DOHH2 (cell line): ENCODE measurements around the gene RBBP8.
"Not testable (repeated sequence)": the region's sequence is repeated elsewhere in the genome, so short reads cannot be mapped to it uniquely, and the experiment has no call there.

Experiments used
- EZH2phosphoT487 ChIP-seq: fragments of 200-600 bp; sonication (generic); IDR thresholded peaks from 2 replicates; pipeline ENCODE4 v1.6.1; 2017; ENCODE audit warnings: borderline replicate concordance, mild to moderate bottlenecking, antibody characterized with exemption, low read length, moderate library complexity, mixed read lengths
- TF ChIP-seq, protein P1 (sequence below): fragments of 200-600 bp; sonication (generic); IDR thresholded peaks from one replicate; pipeline ENCODE4 v1.5.1; 2014; ENCODE audit warnings: antibody characterized with exemption, mild to moderate bottlenecking, low read depth, low read length; ENCODE audit not compliant: poor library complexity, severe bottlenecking

DNA sequence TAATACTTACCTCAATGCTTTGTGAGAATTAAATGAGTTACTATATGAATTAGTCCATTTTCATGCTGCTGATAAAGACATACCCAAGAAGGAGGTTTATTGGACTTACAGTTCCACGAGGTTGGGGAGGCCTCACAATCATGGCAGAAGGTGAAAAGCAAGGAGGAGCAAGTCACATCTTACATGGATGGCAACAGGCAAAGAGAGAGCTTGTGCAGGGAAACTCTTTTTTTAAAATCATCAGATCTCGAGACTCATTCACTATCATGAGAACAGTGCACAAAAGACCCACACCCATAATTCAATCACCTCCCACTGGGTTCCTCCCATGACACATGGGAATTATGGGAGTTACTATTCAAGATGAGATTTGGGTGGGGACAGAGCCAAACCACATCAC lies 29.9 kb upstream of the RBBP8 start:
- TF ChIP-seq, protein P1, sequence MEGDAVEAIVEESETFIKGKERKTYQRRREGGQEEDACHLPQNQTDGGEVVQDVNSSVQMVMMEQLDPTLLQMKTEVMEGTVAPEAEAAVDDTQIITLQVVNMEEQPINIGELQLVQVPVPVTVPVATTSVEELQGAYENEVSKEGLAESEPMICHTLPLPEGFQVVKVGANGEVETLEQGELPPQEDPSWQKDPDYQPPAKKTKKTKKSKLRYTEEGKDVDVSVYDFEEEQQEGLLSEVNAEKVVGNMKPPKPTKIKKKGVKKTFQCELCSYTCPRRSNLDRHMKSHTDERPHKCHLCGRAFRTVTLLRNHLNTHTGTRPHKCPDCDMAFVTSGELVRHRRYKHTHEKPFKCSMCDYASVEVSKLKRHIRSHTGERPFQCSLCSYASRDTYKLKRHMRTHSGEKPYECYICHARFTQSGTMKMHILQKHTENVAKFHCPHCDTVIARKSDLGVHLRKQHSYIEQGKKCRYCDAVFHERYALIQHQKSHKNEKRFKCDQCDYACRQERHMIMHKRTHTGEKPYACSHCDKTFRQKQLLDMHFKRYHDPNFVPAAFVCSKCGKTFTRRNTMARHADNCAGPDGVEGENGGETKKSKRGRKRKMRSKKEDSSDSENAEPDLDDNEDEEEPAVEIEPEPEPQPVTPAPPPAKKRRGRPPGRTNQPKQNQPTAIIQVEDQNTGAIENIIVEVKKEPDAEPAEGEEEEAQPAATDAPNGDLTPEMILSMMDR = not testable (repeated sequence)
- TF ChIP-seq EZH2phosphoT487 = not testable (repeated sequence)
